ENCODE measurements around the gene PMP22.
"Not testable (repeated sequence)": the region's sequence is repeated elsewhere in the genome, so short reads cannot be mapped to it uniquely, and the experiment has no call there.

Gene PMP22

DNA sequence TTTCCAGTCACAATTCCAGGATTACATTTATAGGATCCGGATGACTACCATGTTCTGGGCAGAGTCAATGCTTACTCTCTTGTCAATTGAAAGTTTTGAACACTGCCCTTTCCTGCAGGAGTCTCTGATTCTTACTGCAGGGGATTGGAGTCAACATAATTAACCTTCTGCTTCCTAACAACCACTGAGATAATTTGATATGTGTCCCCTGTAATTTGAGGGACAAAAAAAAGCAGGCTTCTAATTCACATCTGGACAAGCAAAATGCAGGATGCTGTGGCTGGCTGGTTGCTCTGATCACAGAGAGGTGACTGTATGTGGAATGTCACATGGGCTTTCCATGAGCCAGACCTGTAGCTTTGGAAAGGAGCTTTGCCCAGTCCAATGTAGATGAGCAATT is 54.9 kb downstream of the PMP22 start:
- no peak for DNase-seq (ENCODE audit: low spot score)

DNA sequence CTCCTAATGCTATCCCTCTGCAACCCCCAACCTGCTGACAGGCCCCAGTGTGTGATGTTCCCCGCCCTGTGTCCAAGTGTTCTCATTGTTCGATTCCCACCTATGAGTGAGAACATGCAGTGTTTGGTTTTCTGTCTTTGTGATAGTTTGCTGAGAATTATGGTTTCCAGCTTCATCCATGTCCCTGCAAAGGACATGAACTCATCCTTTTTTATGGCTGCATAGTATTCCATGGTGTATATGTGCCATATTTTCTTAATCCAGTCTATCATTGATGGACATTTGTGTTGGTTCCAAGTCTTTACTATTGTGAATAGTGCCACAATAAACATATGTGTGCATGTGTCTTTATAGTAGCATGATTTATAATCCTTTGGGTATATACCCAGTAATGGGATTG is 62.1 kb downstream of the PMP22 start:
- DNase-seq (ENCODE audit: low spot score): not testable (repeated sequence)

DNA sequence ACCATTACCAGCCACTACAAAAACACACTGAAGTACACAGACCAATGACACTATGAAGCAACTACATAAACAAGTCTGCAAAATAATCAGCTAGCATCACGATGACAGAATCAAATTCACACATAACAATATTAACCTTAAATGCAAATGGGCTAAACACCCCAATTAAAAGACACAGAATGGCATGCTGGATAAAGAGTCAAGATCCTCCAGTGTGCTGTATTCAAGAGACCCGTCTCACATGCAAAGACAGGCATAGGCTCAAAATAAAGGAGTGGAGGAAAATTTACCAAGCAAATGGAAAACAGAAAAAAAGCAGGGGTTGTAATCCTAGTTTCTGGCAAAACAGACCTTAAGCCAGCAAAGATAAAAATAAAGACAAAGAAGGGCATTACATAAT is 64.6 kb downstream of the PMP22 start:
- DNase-seq (ENCODE audit: low spot score): not testable (repeated sequence)

DNA sequence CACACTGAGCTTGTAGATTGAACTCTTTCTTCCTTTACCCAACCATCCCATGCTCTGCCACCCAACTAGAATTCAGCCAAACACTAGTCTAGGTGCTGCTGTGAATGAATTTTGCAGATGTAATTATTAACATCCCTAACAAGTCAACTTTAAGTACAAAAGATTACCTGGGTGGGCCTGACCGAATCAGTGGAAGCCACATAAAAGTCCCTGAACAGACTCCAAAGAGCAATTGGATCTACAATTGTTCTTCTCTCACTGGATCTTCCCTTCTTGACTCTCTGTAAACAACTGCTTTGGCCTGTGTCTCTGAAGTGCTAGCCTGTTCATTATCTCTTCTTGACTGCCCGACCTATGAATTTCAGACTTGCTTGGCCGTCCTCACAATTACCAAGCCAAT is 67.9 kb downstream of the PMP22 start:
- no peak for DNase-seq (ENCODE audit: low spot score)

DNA sequence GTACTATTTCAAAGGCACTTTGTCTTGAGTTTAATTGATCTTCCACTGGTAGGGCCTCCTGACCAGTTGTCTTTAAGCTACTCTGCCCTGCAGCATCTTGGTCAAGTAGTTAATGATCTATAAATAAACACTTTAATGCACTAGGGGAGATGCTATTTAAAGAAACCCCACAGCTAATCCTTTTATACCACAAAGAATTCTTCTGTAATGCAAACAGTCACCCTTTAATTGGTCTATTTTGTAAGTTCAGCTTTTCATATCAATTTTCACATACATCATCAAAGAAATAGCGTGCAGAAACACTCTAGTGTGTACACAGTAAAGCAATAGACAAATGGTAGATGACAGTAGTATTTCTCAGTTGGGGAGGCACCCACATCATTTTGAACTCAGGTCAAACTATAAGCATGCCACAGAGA is 70.3 kb downstream of the PMP22 start:
- DNase-seq (ENCODE audit: low spot score): no peak

DNA sequence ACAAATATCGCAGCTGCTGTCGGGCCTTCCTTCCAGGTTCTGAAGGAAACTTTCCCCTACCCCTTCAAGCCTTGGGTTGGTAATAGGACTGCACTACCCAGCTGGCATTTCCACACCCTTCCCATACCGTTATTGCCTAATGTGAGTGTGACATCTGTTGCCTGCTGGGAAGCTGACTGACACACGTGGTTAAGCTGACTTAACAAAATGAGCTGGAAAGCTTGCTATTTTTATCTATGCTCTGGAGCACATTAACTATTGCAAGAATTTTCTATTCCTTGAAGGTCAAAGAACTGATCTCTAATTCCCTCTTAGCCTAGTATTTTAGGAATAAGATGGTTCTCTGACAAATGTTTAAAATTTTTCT is 79.5 kb downstream of the PMP22 start:
- peak; percentile 29 for DNase-seq (ENCODE audit: low spot score)

DNA sequence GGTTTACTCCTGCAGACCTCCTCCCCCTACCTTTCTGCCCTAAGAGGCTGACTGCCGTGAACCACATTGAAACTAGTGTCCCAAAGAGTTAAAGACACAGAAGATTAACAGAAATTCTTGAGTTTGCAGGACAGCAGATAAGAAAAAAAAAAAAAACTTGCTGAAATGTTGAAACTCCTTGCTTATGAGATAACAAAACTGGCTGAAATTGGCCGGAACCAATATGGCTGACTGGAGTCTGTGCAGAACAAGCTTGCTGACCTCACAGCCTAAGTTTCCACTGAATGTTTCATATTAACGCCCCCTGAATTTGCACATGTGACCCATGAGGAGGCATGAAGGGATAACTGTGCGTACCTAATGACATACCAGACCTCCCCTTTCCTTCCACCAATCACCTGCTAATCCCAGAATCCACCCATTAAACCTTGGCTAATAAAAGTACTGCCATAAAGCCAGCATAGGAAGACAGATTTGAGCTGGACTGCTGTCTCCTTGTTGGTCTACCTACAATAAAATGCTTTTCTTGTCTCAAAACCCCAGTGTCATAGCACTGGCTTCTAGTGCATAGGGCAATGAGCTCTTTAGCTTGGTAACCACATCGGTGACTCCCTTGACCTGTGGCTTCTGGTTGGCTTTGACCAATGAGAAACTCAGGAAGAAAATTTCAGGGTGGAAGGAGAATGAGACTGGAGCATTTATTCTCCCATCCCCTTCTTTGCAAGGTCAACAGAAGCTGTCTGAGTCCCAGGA is 80.1 kb downstream of the PMP22 start:
- no peak for DNase-seq (ENCODE audit: low spot score)

DNA sequence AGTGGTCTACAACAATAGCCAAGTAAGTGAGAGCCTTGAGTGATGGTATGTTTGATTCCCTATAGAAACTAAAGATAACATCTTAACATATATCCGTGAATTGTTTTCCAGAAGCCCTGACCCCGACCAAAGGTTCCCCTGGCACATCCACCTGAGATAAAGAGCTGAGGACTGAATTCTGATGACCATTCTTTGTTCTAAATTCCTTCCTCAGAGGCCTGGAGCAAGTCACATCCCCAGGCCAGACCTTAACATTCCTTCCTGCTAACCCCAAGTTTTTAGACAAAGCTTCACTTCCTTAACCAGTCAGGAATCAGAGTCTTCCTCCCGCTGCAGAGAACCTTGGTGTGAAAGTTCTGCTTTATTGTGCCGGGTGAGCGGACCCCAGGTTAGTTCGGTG is 83.3 kb downstream of the PMP22 start:
- DNase-seq (ENCODE audit: low spot score): no peak

DNA sequence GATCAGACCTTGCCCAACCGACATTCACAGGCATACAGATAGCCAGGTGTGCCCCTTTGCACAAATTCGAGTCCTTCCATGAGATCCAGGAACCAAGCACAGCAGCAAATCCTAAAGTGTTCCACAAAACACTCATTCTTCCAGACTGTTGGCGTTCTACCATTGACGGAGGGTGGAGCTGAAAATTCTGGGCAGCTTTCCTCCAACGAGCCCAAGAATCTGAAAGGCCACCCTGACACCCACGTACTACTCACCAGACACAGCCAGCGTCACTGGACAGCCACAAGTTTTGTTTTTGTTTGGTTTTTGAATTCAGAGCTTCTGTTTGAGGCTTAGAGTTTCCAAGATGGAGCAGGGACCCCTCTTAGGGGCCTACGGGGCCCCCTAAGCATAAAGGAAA is 83.8 kb downstream of the PMP22 start:
- DNase-seq (ENCODE audit: low spot score): no peak

DNA sequence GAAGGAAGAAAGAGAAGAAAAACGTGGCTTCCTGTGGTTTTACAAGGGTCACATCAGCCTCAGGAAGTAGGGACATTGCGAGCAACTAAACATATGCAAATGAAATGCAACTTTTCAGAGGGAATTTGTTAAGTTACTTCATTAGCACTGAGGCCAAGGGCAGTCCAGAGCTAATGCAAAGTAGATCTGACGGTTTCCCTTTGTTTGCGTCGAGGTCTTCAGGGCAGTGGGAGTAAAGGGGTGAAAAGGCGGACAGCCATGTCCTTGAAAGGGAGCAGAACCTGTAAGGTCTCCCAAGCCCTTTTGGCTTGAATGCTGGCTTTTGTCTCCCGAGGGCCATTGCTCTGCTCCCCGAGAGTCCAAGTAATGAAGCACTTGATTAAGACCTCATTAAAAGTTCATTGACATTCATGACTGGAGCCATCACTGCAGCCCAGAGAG is 85.0 kb downstream of the PMP22 start:
- no peak for DNase-seq (ENCODE audit: low spot score)

Measured in AG08396 (cell line).